Measurements from ENCODE around the gene RAD51B. TPM values are rescaled to one million over a fixed set of nuclear protein-coding genes. Genes with fewer than 3 reads are reported as not detected.

RAD51B gene
- total RNA-seq, 4 donors from 2014 or later = 19.6 to 39.7 (median 25.4) TPM

DNA sequence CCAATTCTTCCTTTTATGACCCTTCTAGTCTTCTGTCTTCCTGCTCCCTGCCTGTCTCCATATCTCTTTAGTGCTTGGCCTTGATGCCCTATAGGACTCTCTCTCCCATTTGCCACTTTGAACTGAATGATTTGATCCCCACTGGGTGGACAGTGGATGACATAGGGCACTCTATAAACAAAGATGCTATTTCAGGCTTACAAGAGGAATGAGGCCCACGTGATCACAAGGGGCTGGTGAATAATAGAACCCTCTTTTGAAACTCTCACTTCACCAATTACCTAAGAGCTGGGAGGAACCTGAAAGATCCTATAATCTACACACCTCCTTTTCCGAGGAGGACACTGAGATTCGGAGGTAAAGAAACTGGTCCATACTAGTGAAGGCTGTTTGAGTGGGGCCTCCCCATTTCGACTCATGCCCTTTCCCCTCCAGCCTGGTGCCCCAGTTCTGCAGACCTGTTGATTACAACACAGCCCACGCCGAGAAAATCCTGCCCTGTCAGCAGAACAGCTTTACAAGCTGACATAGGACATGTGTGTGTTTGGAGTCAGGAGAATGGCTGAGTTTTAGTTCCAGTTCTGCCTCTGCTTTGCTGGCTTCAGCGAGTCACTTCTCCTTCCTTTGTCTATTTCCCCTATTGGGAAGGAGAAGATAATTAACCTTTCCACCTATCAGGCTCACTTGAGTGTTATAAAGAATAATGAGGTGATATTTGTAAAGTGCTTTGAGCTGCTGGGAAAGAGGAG is 573.0 kb downstream of the RAD51B start:
- no peaks in the 10 kb centered on the region for H3K9me3 ChIP-seq
- peak overlapping the region; percentile 71 for H3K27ac ChIP-seq
- no peaks in the 10 kb centered on the region for H3K27me3 ChIP-seq
- WGBS = 56% methylated on average over 7 of the region's 7 CpGs
- no peak overlapping the region for H3K4me3 ChIP-seq
- peak in 1 of 2 donors; percentile 77 for DNase-seq (ENCODE audit: low spot score in 2 of 2)
- no peaks in the 10 kb centered on the region for H3K36me3 ChIP-seq
- peak in 2 of 3 donors; percentile 57 to 58 for TF ChIP-seq POLR2AphosphoS5 (IDR thresholded peaks at IDR 0.05)
- TF ChIP-seq, protein P1, sequence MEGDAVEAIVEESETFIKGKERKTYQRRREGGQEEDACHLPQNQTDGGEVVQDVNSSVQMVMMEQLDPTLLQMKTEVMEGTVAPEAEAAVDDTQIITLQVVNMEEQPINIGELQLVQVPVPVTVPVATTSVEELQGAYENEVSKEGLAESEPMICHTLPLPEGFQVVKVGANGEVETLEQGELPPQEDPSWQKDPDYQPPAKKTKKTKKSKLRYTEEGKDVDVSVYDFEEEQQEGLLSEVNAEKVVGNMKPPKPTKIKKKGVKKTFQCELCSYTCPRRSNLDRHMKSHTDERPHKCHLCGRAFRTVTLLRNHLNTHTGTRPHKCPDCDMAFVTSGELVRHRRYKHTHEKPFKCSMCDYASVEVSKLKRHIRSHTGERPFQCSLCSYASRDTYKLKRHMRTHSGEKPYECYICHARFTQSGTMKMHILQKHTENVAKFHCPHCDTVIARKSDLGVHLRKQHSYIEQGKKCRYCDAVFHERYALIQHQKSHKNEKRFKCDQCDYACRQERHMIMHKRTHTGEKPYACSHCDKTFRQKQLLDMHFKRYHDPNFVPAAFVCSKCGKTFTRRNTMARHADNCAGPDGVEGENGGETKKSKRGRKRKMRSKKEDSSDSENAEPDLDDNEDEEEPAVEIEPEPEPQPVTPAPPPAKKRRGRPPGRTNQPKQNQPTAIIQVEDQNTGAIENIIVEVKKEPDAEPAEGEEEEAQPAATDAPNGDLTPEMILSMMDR (IDR thresholded peaks at IDR 0.05) = no peak
- peaks cover 64% of the 10 kb centered on the region for H3K4me1 ChIP-seq

DNA sequence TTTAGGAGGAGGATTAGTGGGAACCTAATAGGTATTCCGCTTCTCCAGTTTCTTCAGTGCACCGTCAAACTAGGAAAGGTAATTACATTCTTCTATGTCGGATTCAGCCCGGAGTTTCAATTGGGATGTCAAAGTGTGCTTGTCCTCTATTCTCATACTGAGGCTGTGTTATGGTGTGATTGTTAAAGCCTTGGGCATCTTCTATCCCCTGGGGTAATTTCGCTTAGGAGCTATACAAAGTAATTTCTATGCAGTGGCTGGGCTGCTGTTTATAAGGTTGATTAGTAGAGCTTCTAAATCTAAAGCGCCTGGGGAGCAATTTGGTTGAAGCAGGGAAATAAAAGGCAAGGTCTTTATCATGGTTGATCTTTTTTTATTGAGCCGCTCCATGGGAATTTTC is 573.7 kb downstream of the RAD51B start:
- Histone ChIP-seq H3K27ac (peak overlapping the region; percentile 71), H3K4me3 (no peak overlapping the region), H3K27me3 (no peaks in the 10 kb centered on the region), H3K9me3 (no peaks in the 10 kb centered on the region), H3K4me1 (peaks cover 70% of the 10 kb centered on the region), H3K36me3 (no peaks in the 10 kb centered on the region)
- TF ChIP-seq POLR2A (IDR thresholded peaks at IDR 0.05) (no peak), EP300 (IDR thresholded peaks at IDR 0.05) (no peak), POLR2AphosphoS5 (IDR thresholded peaks at IDR 0.05) (no peak)
- TF ChIP-seq, protein P1 (IDR thresholded peaks at IDR 0.05) = no peak
- no peak for DNase-seq (ENCODE audit: low spot score in 2 of 2)
- WGBS = 71% methylated on average over 7 of the region's 7 CpGs

DNA sequence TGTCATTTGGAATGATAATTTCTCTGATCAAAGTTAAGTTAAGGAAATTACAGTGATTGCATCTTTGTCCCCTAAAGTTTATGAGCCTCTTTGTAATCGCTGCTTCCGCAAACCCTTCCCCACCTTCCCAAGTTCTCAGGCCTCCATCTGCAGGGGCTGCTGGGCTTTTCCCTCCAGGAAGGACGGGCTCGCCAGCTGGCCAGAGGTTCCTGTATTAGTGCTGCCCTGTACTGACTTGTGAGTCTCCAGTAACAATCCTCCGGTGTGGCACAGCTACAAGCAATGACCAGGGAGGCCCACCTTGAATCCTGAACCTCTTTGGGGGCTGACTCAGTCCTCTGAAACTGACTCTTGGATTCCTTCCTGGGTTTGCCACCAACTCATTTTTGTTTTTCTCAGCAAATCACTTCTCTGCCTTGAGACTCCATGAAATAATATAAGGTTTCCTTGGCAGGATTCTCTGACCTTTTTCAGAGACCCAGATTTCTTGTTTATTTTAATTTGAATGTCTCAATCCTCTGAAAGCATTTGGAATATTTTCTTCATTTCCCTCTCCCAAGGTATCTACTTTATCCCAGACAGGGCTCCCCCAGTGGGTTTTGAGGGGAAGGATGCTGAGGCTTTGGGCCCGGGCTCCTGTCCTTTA is 574.7 kb downstream of the RAD51B start:
- no peak for DNase-seq (ENCODE audit: low spot score in 2 of 2)
- H3K36me3 ChIP-seq = no peaks in the 10 kb centered on the region
- no peak for TF ChIP-seq EP300 (IDR thresholded peaks at IDR 0.05)
- TF ChIP-seq, protein P1 (IDR thresholded peaks at IDR 0.05) = no peak
- no peak for TF ChIP-seq POLR2A (IDR thresholded peaks at IDR 0.05)
- TF ChIP-seq POLR2AphosphoS5 (IDR thresholded peaks at IDR 0.05) = no peak
- no peak overlapping the region for H3K4me3 ChIP-seq
- H3K27me3 ChIP-seq = no peaks in the 10 kb centered on the region
- H3K4me1 ChIP-seq = peaks cover 80% of the 10 kb centered on the region
- WGBS = 85% methylated on average over 5 of the region's 6 CpGs
- no peaks in the 10 kb centered on the region for H3K9me3 ChIP-seq
- H3K27ac ChIP-seq = peak overlapping the region; percentile 71

DNA sequence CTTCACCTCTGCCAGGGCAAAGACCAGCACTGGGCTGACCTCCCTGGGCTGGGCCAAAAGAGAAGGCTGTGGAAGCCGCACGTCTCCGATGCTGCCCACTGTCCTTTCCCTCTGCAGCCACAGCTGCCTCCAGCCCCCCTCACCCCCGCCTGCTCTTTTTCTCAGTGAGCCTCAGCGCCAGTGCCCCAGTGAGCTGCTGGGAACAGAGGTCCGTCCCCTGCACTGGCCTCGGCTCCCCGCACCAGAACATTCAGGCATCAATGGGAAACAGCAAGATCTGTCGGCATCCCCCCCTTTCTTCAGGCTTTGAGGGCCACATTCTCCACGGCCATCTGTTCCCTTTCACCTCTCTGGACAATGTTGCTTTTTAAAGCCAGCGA is 575.2 kb downstream of the RAD51B start:
- no peak for TF ChIP-seq POLR2A (IDR thresholded peaks at IDR 0.05)
- TF ChIP-seq, protein P1 (IDR thresholded peaks at IDR 0.05) = no peak
- TF ChIP-seq POLR2AphosphoS5 (IDR thresholded peaks at IDR 0.05) = no peak
- TF ChIP-seq EP300 (IDR thresholded peaks at IDR 0.05) = no peak
- H3K9me3 ChIP-seq = no peaks in the 10 kb centered on the region
- H3K27me3 ChIP-seq = no peaks in the 10 kb centered on the region
- peak overlapping the region; percentile 71 for H3K27ac ChIP-seq
- peaks cover 85% of the 10 kb centered on the region for H3K4me1 ChIP-seq
- H3K4me3 ChIP-seq = no peak overlapping the region
- 82% methylated on average over 11 of the region's 11 CpGs for WGBS
- no peaks in the 10 kb centered on the region for H3K36me3 ChIP-seq
- DNase-seq (ENCODE audit: low spot score in 2 of 2) = no peak

DNA sequence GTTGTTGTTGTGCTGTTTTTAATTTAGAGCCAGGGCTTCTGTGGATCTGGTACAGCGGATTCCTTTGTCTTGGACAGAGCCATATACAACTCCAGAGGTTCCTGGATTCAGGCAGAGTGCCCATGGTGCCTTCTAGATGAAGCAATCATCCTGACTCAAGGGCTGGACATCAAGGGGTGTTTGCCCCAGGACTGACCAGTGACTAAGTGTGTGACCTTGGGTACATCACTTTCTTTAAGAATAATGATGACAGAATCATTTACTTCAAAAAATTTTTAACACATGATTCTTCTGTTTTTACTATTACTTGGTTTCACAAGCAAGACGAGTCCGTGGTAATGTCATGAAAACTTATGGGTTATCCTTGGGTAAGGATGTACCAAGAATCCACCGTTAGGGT is 576.0 kb downstream of the RAD51B start:
- Histone ChIP-seq H3K9me3 (no peaks in the 10 kb centered on the region), H3K4me3 (no peak overlapping the region), H3K4me1 (peaks cover 93% of the 10 kb centered on the region), H3K36me3 (no peaks in the 10 kb centered on the region), H3K27ac (no peak overlapping the region), H3K27me3 (no peaks in the 10 kb centered on the region)
- 85% methylated on average over 4 of the region's 4 CpGs for WGBS
- TF ChIP-seq, protein P1 (IDR thresholded peaks at IDR 0.05) = no peak
- TF ChIP-seq POLR2AphosphoS5 (IDR thresholded peaks at IDR 0.05) = peak in 1 of 3 donors; percentile 43
- DNase-seq (ENCODE audit: low spot score in 2 of 2) = peak in 1 of 2 donors; percentile 74
